H9 (cell line): Measurements from ENCODE around the gene TMEM213. TPM values are rescaled to one million over a fixed set of nuclear protein-coding genes. Genes with fewer than 3 reads are reported as not detected.

ENCODE experiments used
- DNase-seq: peaks from one replicate; pipeline ENCODE4 v3.0.0-alpha.2; 2017
- H2AFZ ChIP-seq: one replicate; pipeline ENCODE4 v1.6.1; 2013; ENCODE audit warnings: mild to moderate bottlenecking, low read length, control low read depth, moderate library complexity
- H2AK5ac ChIP-seq: 2 replicates; pipeline ENCODE4 v1.6.1; 2013; ENCODE audit warnings: low read length, control low read depth, mixed read lengths; ENCODE audit not compliant: insufficient read length
- H2BK120ac ChIP-seq: one replicate; pipeline ENCODE4 v1.6.1; 2013; ENCODE audit warnings: low read depth, mild to moderate bottlenecking, low read length, control low read depth, inconsistent platforms; ENCODE audit not compliant: poor library complexity, severe bottlenecking
- H2BK12ac ChIP-seq: 2 replicates; pipeline ENCODE4 v1.6.1; 2013; ENCODE audit warnings: low read length, control low read depth, mixed read lengths, low read depth; ENCODE audit not compliant: insufficient read length
- H2BK15ac ChIP-seq: 2 replicates; pipeline ENCODE4 v1.6.1; 2013; ENCODE audit warnings: low read depth, low read length, control low read depth
- H2BK20ac ChIP-seq: one replicate; pipeline ENCODE4 v1.6.1; 2013; ENCODE audit warnings: low read depth, mild to moderate bottlenecking, low read length, control low read depth, inconsistent platforms; ENCODE audit not compliant: poor library complexity, severe bottlenecking
- H2BK5ac ChIP-seq: 2 replicates; pipeline ENCODE4 v1.6.1; 2013; ENCODE audit warnings: low read length, control low read depth, mixed read lengths; ENCODE audit not compliant: insufficient read length
- H3K14ac ChIP-seq: 2 replicates; pipeline ENCODE4 v1.6.1; 2013; ENCODE audit warnings: low read length, control low read depth; ENCODE audit not compliant: insufficient read depth
- H3K18ac ChIP-seq: 2 replicates; pipeline ENCODE4 v1.6.1; 2013; ENCODE audit warnings: low read depth, mild to moderate bottlenecking, mixed read lengths, low read length, control low read depth; ENCODE audit not compliant: insufficient read length
- H3K23ac ChIP-seq: 2 replicates; pipeline ENCODE4 v1.6.1; 2013; ENCODE audit warnings: low read length, control low read depth, mixed read lengths, low read depth; ENCODE audit not compliant: insufficient read length
- H3K23me2 ChIP-seq: 2 replicates; pipeline ENCODE4 v1.6.1; 2013; ENCODE audit warnings: low read depth, mild to moderate bottlenecking, mixed read lengths, low read length, control low read depth; ENCODE audit not compliant: insufficient read length, poor library complexity, severe bottlenecking
- H3K27ac ChIP-seq: 2 replicates; pipeline ENCODE4 v1.5.1; 2013; ENCODE audit warnings: low read length, control low read depth, mixed read lengths, low read depth; ENCODE audit not compliant: insufficient read length
- H3K27me3 ChIP-seq: 2 replicates; pipeline ENCODE4 v1.6.1; 2013; ENCODE audit warnings: low read length, control low read depth, inconsistent platforms; ENCODE audit not compliant: insufficient read depth
- H3K4ac ChIP-seq: 2 replicates; pipeline ENCODE4 v1.6.1; 2013; ENCODE audit warnings: low read depth, mild to moderate bottlenecking, control low read depth, inconsistent platforms, low read length, moderate library complexity
- H3K4me1 ChIP-seq: 2 replicates; pipeline ENCODE4 v1.6.1; 2013; ENCODE audit warnings: low read length, control low read depth, inconsistent platforms; ENCODE audit not compliant: insufficient read depth
- H3K4me2 ChIP-seq: 2 replicates; pipeline ENCODE4 v1.6.1; 2013; ENCODE audit warnings: low read length, control low read depth, mixed read lengths; ENCODE audit not compliant: insufficient read length, insufficient read depth
- H3K56ac ChIP-seq: 2 replicates; pipeline ENCODE4 v1.6.1; 2013; ENCODE audit warnings: low read depth, mild to moderate bottlenecking, mixed read lengths, low read length, control low read depth; ENCODE audit not compliant: insufficient read length
- H3K79me1 ChIP-seq: 2 replicates; pipeline ENCODE4 v1.6.1; 2013; ENCODE audit warnings: low read depth, mild to moderate bottlenecking, moderate library complexity, low read length, control low read depth, inconsistent platforms; ENCODE audit not compliant: insufficient read depth, poor library complexity, severe bottlenecking
- H3K79me2 ChIP-seq: 2 replicates; pipeline ENCODE4 v1.6.1; 2013; ENCODE audit warnings: low read length, control low read depth, inconsistent platforms; ENCODE audit not compliant: insufficient read depth
- H3K9ac ChIP-seq: 2 replicates; pipeline ENCODE4 v1.6.1; 2013; ENCODE audit warnings: low read length, control low read depth, mixed read lengths; ENCODE audit not compliant: insufficient read length; ENCODE audit errors: extremely low read depth
- H3K9me3 ChIP-seq: one replicate; pipeline ENCODE4 v1.6.1; 2013; ENCODE audit warnings: low read depth, low read length, inconsistent platforms; ENCODE audit not compliant: control insufficient read depth
- H3T11ph ChIP-seq: one replicate; pipeline ENCODE4 v1.6.1; 2013; ENCODE audit warnings: mild to moderate bottlenecking, low read length, control low read depth, inconsistent platforms
- H4K20me1 ChIP-seq: one replicate; pipeline ENCODE4 v1.6.1; 2013; ENCODE audit not compliant: control insufficient read depth, insufficient read length, insufficient read depth
- H4K5ac ChIP-seq: 2 replicates; pipeline ENCODE4 v1.6.1; 2013; ENCODE audit warnings: low read depth, mild to moderate bottlenecking, mixed read lengths, low read length, control low read depth; ENCODE audit not compliant: insufficient read length
- H4K8ac ChIP-seq: replicated peaks from 2 replicates; pipeline ENCODE4 v1.6.1; 2013; ENCODE audit warnings: low read length, control low read depth, mixed read lengths, low read depth; ENCODE audit not compliant: insufficient read length
- H4K91ac ChIP-seq: 2 replicates; pipeline ENCODE4 v1.6.1; 2013; ENCODE audit warnings: low read depth, mild to moderate bottlenecking, moderate library complexity, mixed read lengths, low read length, control low read depth; ENCODE audit not compliant: insufficient read length
- H3K27ac Mint-ChIP-seq, 3 experiments: 2 replicates in 2 of 3; 3 replicates in 1 of 3; pipeline ENCODE4 v1.8.0; 2020 to 2021; ENCODE audit warnings: mixed read lengths in 3 of 3, mild to moderate bottlenecking in 1 of 3, moderate library complexity in 1 of 3
- H3K27me3 Mint-ChIP-seq: 2 replicates; pipeline ENCODE4 v1.8.0; 2021; ENCODE audit warnings: low read depth, mild to moderate bottlenecking, moderate library complexity, mixed read lengths
- H3K36me3 Mint-ChIP-seq, 3 experiments: 2 replicates in 2 of 3; 3 replicates in 1 of 3; pipeline ENCODE4 v1.8.0; 2020 to 2021; ENCODE audit warnings: low read depth in 3 of 3, mixed read lengths in 3 of 3; ENCODE audit not compliant: insufficient read depth in 1 of 3
- H3K4me1 Mint-ChIP-seq, 2 experiments: 2 replicates each; pipeline ENCODE4 v1.8.0; 2020; ENCODE audit warnings: mixed read lengths in 2 of 2
- H3K4me3 Mint-ChIP-seq, 2 experiments: 2 replicates in 1 of 2; 3 replicates in 1 of 2; pipeline ENCODE4 v1.8.0; 2020 to 2021; ENCODE audit warnings: mild to moderate bottlenecking in 2 of 2, mixed read lengths in 2 of 2, moderate library complexity in 1 of 2
- H3K9me3 Mint-ChIP-seq, 2 experiments: 2 replicates in 1 of 2; 3 replicates in 1 of 2; pipeline ENCODE4 v1.8.0; 2020; ENCODE audit warnings: mild to moderate bottlenecking in 2 of 2, mixed read lengths in 2 of 2, moderate library complexity in 1 of 2
- CTCF ChIP-seq: fragments of 200-600 bp; sonication (generic); conservative IDR thresholded peaks from 3 replicates; pipeline ENCODE4 v1.8.0; 2021; ENCODE audit warnings: antibody characterized with exemption, mild to moderate bottlenecking
- WGBS: extraction: QIAGEN DNeasy Blood & Tissue Kit; methylation state at CpG from one replicate; pipeline ENCODE4 v1.1.7; 2013; ENCODE audit warnings: missing lambda C conversion rate, low lambda C conversion rate, mixed read lengths; ENCODE audit not compliant: insufficient read length; ENCODE audit errors: extremely low coverage; 5-methylcytosine and 5-hydroxymethylcytosine counted together
- total RNA-seq: library from RNA; stranded (reverse); gene quantifications from 2 replicates; pipeline ENCODE4 v1.2.1, GENCODE V29; 2021

TMEM213 gene
- total RNA-seq, 1 experiment from 2014 or later: 0.22 TPM

- Histone ChIP-seq H3K4me1 (no peaks in the 10 kb centered on the region), H4K91ac (no peak overlapping the region), H3K27ac (no peak overlapping the region), H3K27me3 (no peaks in the 10 kb centered on the region), H2BK12ac (no peak overlapping the region), H3K23ac (no peak overlapping the region), H4K8ac (no peak overlapping the region), H3T11ph (no peak overlapping the region), H3K9me3 (no peaks in the 10 kb centered on the region), H3K79me1 (no peaks in the 10 kb centered on the region), H3K18ac (no peak overlapping the region), H2AFZ (no peak overlapping the region), H2BK15ac (no peak overlapping the region), H2BK5ac (no peak overlapping the region), H3K4ac (no peak overlapping the region), H4K20me1 (no peaks in the 10 kb centered on the region), H2AK5ac (no peak overlapping the region), H3K56ac (no peak overlapping the region), H3K23me2 (no peaks in the 10 kb centered on the region), H2BK120ac (no peak overlapping the region), H3K9ac (no peak overlapping the region), H3K14ac (no peak overlapping the region), H3K79me2 (no peaks in the 10 kb centered on the region), H2BK20ac (no peak overlapping the region), H3K4me2 (no peak overlapping the region), H4K5ac (no peak overlapping the region)
- H3K36me3 Mint-ChIP-seq: no peaks in the 10 kb centered on the region
- H3K4me3 Mint-ChIP-seq: no peak overlapping the region
- H3K27me3 Mint-ChIP-seq: no peaks in the 10 kb centered on the region; the same call in 1 of the 2 replicates
- TF ChIP-seq CTCF: no peak
- H3K4me1 Mint-ChIP-seq: peaks cover 25 to 30% of the 10 kb centered on the region in 2 experiments
- no peak for DNase-seq
- no peak overlapping the region; a peak in 1 of 7 replicates for H3K27ac Mint-ChIP-seq
- H3K9me3 Mint-ChIP-seq: no peaks in the 10 kb centered on the region
- no CpG with 5 or more reads among the region's 3 CpGs for WGBS
Observed at GRCh38 chr7:138749960-138750359, 47.8 kb upstream of the TMEM213 start.
